NCI-H2196 treated with DMSO at 0.1 percent for 48 hours (cell line): Measurements from ENCODE around the gene ZNF451.

Experiments used
- DNase-seq: peaks from one replicate; lab custom pipeline; 2025; ENCODE audit not compliant: unreplicated experiment; lab: John Stamatoyannopoulos, UW

Gene ZNF451

DNA sequence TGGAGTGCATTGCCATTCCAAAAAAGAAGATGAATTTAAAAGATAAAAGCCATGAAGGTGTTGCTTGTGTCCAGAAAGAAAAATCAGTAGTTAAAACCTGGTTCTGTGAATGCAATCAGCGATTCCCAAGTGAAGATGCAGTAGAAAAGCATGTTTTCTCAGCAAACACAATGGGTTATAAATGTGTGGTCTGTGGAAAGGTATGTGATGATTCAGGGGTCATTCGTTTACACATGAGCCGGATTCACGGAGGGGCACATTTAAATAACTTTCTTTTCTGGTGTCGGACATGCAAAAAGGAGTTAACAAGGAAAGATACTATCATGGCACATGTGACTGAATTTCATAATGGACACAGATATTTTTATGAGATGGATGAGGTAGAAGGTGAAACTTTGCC, 57.4 kb downstream of the ZNF451 start:
- DNase-seq = no peak

DNA sequence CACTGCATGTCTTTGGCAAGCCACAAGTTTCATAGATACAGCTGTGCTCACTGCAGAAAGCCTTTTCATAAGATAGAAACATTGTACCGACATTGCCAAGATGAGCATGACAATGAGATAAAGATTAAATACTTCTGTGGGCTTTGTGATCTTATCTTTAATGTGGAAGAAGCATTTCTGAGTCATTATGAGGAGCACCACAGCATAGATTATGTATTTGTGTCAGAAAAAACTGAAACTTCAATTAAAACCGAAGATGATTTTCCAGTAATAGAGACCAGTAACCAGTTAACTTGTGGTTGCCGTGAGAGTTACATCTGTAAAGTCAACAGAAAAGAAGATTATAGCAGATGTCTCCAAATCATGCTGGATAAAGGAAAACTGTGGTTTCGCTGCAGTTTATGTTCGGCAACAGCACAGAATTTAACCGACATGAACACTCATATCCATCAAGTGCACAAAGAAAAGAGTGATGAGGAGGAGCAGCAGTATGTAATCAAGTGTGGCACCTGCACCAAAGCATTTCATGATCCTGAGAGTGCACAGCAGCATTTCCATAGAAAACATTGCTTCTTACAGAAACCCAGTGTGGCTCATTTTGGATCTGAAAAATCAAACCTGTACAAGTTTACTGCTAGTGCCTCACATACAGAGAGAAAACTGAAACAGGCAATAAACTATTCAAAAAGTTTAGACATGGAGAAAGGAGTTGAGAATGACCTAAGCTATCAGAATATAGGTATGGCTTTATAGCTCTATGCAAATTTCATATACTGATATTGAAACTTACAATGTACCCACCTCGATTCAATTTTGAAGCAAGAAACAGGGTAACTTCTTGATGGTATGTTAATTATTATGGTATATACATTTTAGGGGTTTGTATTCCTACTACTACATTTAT, 58.2 kb downstream of the ZNF451 start:
- no peak for DNase-seq

DNA sequence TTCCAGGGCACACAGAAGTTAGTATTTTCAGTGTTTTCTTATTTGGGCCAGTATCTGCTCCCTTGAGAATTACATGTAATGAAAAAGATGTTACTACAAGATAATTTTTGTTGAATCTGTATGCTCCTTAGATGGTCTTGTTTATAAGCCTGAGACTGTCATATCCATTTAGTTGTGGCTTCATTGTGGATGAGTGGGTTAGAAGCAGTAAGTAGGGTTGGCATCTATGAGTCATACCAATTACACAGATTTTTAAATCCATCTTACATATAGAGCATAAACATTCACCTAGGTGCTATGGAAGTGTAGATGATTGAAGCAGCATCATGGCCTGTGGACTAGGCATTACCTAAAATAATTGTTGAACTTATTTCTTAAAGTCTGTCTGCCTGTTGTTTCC, 68.7 kb downstream of the ZNF451 start:
- DNase-seq = no peak

GRCh38 chr6:57159127-57159526, 69.1 kb downstream of the ZNF451 start:
- DNase-seq = no peak

DNA sequence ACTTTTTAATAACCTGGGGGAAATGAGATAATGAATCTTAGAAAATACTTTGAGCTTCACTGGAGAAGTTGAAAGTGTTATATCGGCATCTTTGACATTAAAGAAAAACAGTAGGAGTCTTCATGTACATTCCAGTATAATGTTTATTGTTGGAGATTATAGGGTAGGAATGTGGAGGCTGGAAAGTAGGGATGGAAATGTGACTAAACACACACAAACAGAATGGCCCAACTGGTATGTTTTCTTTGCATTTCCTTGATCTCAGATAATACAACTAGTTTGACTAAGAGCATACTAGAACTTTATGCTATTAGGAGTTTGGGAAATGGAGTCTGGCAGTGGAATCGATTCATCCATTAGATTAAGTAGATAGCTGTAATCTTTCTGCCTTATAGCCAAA, 72.0 kb downstream of the ZNF451 start:
- DNase-seq = no peak

DNA sequence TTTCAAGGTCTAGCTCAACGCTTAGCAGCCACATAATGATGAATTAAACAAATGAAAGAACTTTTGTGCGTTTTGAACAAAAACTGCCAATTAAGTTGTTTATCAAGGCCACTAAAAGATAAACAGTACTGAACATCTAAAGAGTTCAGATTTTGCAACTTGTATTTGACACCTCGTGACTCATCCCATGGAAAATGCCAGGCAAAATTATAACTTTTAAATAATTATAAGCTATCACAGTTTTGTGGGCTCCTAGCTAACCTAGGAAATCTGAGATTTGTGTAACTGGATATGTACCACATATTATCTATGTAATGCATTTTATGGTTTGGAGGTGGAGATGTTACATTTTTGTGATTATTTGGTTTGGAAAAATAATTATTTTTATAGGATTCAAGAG, 72.5 kb downstream of the ZNF451 start:
- DNase-seq = no peak

DNA sequence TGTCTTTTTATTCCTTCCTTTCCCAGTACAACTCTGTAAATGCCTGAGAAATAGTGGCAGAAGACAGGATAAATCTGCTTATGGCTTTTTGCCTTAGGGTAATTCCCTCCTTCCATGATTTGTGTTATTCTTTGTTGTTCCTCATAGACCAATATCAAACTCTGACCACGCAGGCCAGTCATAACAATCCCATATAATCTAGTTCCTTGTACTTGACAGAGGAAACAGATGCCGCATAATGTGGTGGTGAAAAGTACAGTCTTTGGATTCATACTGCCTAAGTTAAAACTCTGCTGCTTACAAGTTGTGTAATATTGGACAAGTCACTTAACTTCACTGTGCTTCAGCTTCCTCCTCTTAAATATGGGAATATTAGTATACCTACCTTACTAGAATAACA, 74.0 kb downstream of the ZNF451 start:
- DNase-seq = no peak

GRCh38 chr6:57165080-57165479, 75.1 kb downstream of the ZNF451 start:
- no peak for DNase-seq

DNA sequence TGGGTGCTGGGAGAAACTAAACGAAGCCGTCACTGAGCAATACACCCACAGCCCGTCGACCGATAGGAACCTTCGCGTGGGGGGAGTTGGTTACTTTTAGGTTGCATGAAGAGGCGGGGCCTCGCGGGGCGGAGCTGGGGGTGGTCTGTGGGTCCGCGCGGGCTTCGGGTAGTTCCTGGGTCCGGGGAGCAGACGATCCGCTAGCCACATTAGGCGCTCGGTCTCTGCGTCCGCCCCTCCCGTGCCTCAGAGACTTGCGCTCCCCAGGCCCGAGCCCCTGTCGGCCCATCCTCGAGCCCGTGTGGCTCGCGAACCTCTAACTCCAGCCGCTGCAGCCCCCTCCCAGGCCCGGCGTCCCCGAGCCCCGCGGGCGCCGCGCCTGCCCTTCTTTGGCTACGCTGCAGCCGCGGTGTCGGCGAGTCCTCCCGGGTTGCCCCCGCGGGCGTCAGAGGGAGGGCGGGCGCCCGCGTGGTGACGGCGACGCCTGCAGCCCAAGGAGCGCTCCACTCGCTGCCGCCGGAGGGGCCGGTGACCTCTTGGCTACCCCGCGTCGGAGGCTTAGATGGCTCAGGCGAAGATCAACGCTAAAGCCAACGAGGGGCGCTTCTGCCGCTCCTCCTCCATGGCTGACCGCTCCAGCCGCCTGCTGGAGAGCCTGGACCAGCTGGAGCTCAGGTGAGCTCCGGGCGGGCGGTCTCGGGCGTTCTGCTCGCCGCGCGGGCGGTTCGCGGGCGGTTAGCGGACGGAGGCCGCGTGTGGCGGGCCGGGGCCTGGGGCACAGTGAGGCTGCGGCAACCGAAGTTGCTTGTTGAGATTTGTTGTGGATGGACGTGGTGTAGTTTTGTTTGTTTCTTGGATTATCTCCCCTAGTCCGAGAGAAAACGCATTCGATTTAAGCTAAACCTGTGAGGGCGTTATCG, 82.4 kb downstream of the ZNF451 start, which contains the start of gene BAG2:
Gene BAG2 (plus strand): TSS at position 191 of the 920 bp plus-strand sequence. CDS start 372 bp downstream, at position 563.
- DNase-seq = peak; percentile 67

GRCh38 chr6:57173056-57173885, 83.3 kb downstream of the ZNF451 start:
- peak; percentile 18 for DNase-seq

DNA sequence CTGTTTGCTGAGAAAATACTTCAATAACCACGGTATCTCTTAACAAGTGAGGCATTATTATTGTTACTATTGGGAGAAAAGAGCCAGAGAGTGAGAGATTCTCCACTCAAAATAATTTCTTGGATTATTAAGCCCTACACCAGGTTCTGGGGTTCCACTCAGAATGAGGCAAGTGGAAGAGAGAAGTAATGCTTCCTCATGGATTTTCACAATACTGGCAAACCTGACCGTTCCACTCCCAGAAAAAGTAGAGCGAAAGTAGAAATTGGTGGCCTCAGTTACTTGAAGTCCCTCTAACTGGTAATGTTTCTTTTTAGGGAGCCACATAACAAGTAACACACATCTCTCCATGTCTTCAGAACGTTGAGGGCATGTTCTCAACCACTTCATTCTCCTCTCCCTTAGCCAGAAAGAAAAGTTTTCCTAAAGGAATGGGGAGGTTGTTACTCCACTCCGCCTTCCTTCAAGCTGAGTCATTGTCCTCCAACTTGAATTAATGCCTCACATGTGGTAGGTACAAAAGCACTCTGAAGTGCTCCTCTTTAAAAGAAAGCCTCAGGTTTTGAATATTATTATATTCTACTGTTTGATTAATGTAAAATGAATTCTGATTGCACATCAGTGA, 84.0 kb downstream of the ZNF451 start:
- no peak for DNase-seq

GRCh38 chr6:57174511-57174907, 84.5 kb downstream of the ZNF451 start:
- DNase-seq = no peak

DNA sequence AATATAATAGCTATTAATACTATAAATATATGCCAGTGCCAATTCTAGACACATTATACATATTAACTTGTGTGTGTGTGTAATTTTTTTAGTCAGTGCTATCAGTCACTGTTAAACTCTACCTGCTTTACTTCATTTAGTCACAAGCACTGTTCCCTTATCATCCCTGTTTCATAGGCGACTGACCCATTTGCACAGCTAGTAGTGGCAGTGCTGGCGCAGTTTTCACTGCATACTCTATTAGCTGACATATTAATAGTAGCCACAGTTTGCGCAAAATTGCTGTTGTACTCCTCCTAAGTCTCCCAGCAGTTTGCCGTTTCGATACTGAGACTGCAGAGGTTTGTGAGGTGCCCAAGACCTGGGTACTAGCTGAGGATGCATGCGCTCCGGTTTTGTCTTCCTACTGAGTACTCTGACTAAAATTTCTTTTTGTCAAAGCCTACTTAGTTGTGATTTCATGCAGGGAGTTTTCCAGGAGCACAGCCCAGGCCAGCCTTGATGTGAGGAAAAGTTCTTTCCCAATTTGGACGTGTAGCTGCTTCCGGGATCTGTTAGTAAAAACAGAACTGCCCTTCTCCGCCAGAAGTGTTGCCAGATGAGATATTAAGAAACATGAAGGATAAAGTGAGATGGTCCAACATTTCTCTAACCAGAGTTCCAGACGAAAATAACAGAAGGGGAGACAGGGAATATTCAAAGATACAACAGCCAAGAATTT, 87.7 kb downstream of the ZNF451 start:
- no peak for DNase-seq

DNA sequence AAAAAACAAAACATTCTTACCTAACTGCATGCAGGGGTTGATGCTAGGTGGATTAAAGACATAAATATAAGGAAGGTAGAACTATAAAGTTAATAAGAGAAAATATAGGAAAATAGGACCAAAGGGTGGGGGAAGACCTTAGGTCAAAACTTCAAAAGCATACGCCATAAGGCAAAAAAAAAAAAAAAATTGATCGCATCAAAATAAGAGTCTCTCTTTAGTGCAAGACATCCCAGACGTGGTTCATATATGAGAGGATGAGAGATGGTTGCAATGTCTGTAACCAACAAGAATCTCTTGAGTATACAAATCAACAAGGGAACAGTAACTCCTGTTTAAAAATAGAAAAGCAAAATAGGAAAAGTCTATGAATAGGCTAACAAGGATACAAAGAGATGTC, 90.6 kb downstream of the ZNF451 start:
- DNase-seq = no peak

DNA sequence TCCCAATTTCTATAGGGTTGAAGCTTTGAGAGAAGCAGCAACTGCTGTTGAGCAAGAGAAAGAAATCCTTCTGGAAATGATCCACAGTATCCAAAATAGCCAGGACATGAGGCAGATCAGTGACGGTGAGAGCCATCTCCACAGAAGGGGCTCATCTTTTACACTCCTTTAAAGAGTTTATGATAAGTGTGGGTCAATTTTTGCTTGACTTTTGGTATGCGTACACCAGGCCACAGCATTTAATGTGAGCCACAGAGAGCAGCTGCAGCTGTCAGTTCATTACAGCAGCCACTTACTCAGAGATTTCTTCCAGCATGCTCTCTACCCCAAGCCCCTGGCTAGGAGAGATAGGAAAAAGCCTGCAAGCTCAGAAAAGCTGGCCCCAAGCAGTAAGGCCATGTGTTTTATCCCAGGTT, 92.0 kb downstream of the ZNF451 start:
- no peak for DNase-seq

DNA sequence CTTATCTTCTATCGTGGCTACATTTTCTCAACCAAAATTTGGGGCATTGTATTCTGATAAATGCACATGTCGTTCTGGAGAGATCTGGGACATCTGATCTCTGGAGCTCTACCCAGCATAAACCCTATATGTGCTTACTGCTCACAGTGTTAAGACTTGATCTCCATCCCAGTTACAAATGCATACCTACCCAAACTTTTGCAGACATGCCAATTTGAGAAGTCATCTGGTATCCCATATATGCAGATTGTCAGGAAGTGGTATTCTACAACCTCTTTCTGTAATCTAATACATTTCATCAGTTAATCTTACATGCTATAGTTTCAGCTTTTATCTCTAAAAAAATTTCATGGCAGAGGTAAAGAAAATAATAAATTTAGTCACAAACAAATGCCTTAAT, 93.3 kb downstream of the ZNF451 start:
- no peak for DNase-seq

GRCh38 chr6:57190140-57190539, 100.2 kb downstream of the ZNF451 start:
- no peak for DNase-seq

DNA sequence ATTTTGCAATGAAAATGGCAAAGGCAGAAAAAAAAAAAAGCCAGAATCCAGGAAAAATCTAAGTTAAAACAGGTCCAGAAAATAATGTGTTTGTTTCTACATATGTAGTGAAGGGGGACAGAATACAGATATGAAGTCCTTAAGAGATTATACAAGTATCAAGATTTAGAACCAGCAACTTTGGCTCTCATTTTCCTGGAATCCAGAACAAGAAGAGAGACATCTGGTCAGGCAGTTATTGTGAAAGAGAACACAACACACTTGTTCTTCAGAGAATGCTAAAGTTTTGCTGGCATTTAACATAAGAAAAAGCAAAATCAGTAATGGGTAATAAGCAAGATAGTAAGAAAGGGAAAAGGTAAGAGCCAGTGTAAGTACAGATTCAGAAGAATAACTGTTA, 103.2 kb downstream of the ZNF451 start:
- DNase-seq = no peak

DNA sequence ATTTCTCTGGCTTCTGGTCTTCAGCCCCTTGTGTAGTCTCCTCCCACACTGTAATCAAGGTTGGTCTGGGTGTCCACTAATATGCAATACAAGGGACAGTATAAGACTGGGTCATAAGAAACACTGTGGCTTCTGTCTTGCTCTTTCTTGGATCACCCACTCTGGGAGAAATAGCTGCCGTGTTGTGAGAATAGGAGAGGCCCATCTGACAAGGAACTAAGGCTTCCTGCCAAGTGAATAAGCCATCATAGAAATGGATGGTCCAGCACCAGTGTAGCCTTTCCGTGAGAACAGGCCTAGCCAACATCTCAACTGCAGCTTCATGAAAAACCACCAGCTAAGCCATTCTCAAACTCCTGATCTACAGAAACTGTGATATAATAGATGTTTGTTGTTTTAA, 105.5 kb downstream of the ZNF451 start:
- DNase-seq = no peak
